Measurements from ENCODE around the gene DENND1B.
"Not testable (repeated sequence)": the region's sequence is repeated elsewhere in the genome, so short reads cannot be mapped to it uniquely, and the experiment has no call there.

Gene DENND1B

GRCh38 chr1:197745911-197746310, 29.4 kb downstream of the DENND1B start:
- no peak for DNase-seq (ENCODE audit: low read depth)

- DNase-seq (ENCODE audit: low read depth): no peak
These were observed 30.3 kb downstream of the DENND1B start for GRCh38 chr1:197744979-197745378.

GRCh38 chr1:197743578-197743977, 31.7 kb downstream of the DENND1B start:
- DNase-seq (ENCODE audit: low read depth): no peak

- no peak for DNase-seq (ENCODE audit: low read depth)
These were observed 34.3 kb downstream of the DENND1B start for GRCh38 chr1:197740992-197741391.

GRCh38 chr1:197738927-197739326, 36.4 kb downstream of the DENND1B start:
- DNase-seq (ENCODE audit: low read depth): no peak

- DNase-seq (ENCODE audit: low read depth): no peak
These were observed 37.4 kb downstream of the DENND1B start for GRCh38 chr1:197737916-197738315.

- no peak for DNase-seq (ENCODE audit: low read depth)
These were observed 38.6 kb downstream of the DENND1B start for GRCh38 chr1:197736685-197737084.

- no peak for DNase-seq (ENCODE audit: low read depth)
These were observed 39.8 kb downstream of the DENND1B start for GRCh38 chr1:197735461-197735860.

- DNase-seq (ENCODE audit: low read depth): no peak
These were observed 42.0 kb downstream of the DENND1B start for GRCh38 chr1:197733324-197733723.

GRCh38 chr1:197732187-197732586, 43.1 kb downstream of the DENND1B start:
- DNase-seq (ENCODE audit: low read depth): no peak

GRCh38 chr1:197731449-197731848, 43.8 kb downstream of the DENND1B start:
- DNase-seq (ENCODE audit: low read depth): no peak

GRCh38 chr1:197725976-197726375, 49.3 kb downstream of the DENND1B start:
- no peak for DNase-seq (ENCODE audit: low read depth)

- DNase-seq (ENCODE audit: low read depth): no peak
These were observed 50.2 kb downstream of the DENND1B start for GRCh38 chr1:197725044-197725443.

GRCh38 chr1:197715806-197716205, 59.5 kb downstream of the DENND1B start:
- no peak for DNase-seq (ENCODE audit: low read depth)

GRCh38 chr1:197706601-197707000, 68.7 kb downstream of the DENND1B start:
- DNase-seq (ENCODE audit: low read depth): no peak

- no peak for DNase-seq (ENCODE audit: low read depth)
These were observed 69.3 kb downstream of the DENND1B start for GRCh38 chr1:197705941-197706340.

GRCh38 chr1:197700688-197701087, 74.6 kb downstream of the DENND1B start:
- not testable (repeated sequence) for DNase-seq (ENCODE audit: low read depth)

GRCh38 chr1:197696372-197696771, 78.9 kb downstream of the DENND1B start:
- no peak for DNase-seq (ENCODE audit: low read depth)

- DNase-seq (ENCODE audit: low read depth): no peak
These were observed 79.3 kb downstream of the DENND1B start for GRCh38 chr1:197695961-197696360.

GRCh38 chr1:197692965-197693364, 82.3 kb downstream of the DENND1B start:
- DNase-seq (ENCODE audit: low read depth): no peak

GRCh38 chr1:197691816-197692215, 83.5 kb downstream of the DENND1B start:
- no peak for DNase-seq (ENCODE audit: low read depth)

- DNase-seq (ENCODE audit: low read depth): no peak
These were observed 85.2 kb downstream of the DENND1B start for GRCh38 chr1:197690074-197690473.

- DNase-seq (ENCODE audit: low read depth): no peak
These were observed 87.0 kb downstream of the DENND1B start for GRCh38 chr1:197688233-197688632.

- no peak for DNase-seq (ENCODE audit: low read depth)
These were observed 88.5 kb downstream of the DENND1B start for GRCh38 chr1:197686702-197687355.

All from T follicular helper cell (primary cell).